Neural progenitor cell (in vitro differentiated cells): Measurements from ENCODE around the gene EHMT1.

Experiments used
- CTCF ChIP-seq: fragments of 200-600 bp; sonication (generic); IDR thresholded peaks from 2 replicates; pipeline ENCODE4 v1.5.1; 2017; ENCODE audit warnings: antibody characterized with exemption, mild to moderate bottlenecking
- EZH2 ChIP-seq: fragments of 200-600 bp; sonication (generic); IDR thresholded peaks from 2 replicates; pipeline ENCODE4 v1.6.1; 2017; ENCODE audit warnings: antibody characterized with exemption, mild to moderate bottlenecking, moderate library complexity
- EZH2phosphoT487 ChIP-seq: fragments of 200-600 bp; sonication (generic); IDR thresholded peaks from 2 replicates; pipeline ENCODE4 v1.6.1; 2017; ENCODE audit warnings: antibody characterized with exemption

DNA sequence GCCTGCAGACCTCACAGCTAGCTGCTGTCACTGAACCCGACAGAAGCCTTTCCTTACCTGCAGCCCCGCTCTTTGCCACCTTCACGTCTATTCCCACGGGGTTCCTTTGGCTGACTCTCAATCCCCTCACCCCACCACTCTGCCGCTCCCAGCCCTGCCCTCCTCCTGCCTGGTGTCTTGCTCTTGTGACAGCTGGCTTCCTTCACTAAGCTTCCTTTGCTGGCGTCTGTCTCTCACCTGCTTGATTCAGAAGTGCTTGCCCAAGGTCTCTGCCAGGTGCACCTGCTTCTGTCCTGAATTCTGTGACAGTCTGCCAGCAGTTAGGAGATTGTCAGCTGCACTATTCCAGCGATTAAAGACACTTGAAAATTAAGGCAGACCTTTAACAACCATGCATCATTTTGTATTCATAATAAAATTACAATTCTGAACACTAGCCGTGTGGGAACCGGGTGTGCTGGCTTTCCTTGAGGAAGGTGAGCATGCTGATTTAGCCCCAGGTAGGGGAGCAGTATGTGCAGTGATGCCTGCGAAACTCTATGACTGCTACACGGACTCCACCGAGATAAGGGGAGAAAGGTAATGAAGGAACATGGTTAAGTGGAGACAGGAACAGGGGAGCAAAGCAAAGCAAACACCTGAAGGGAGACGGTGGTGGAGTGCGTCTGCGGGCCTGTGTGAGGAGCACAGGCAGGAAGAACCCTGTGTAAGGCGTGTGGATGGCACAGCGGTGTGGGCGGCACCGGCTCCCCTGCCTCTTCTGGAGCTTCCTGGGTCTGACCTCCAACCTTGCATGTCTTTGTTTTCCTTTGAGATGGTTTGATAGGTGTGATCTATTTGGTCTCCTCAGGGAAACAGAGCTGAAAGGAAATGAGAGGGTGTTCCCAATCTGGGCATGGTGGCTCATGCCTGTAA is 178.7 kb downstream of the EHMT1 start:
- TF ChIP-seq CTCF (no peak), EZH2 (no peak), EZH2phosphoT487 (no peak)
